ENCODE results near the gene RALGAPA1.

Gene RALGAPA1

GRCh38 chr14:35819591-35820540, 10.8 kb upstream of the RALGAPA1 start:
- no peak for DNase-seq (ENCODE audit: insufficient read length, low spot score)
- FAIRE-seq, result no peak
- no peak for TF ChIP-seq CTCF (IDR thresholded peaks at IDR 0.05; ENCODE audit: insufficient read depth, missing control alignments)

DNA sequence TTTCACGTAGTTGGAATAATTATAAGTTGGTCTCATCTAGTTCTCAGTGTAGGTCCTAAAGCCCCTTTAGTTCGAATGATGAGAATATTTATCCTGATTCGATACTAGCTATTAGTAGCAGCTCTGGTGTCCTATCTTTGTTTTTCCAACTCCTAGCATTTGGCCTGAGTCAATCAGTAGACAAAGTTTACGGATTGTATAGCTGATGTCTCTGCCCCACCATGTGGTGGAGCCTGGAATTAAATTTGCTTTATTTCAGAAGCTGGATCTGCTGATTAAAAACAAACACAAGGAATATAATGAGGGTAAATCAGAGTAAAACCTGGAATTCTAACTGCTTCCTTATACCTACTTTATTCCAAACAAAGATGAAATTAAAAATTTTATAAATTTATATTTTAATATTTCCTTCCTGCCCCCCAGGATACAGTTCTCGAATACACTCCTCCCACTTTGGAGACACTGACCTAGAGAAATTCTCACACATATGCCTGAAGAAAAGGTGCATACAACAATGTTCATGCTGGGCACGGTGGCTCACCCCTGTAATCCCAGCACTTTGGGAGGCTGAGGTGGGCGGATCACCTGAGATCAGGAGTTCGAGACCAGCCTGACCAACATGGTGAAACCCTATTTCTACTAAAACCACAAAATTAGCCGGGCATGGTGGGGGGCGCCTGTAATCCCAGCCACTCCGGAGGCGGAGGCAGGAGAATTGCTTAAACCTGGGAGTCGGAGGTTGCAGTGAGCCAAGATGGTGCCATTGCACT, 9.4 kb upstream of the RALGAPA1 start:
- FAIRE-seq (no peak), DNase-seq (ENCODE audit: insufficient read length, low spot score) (no peak)
- peak; percentile 74 for TF ChIP-seq CTCF (IDR thresholded peaks at IDR 0.05; ENCODE audit: insufficient read depth, missing control alignments)

DNA sequence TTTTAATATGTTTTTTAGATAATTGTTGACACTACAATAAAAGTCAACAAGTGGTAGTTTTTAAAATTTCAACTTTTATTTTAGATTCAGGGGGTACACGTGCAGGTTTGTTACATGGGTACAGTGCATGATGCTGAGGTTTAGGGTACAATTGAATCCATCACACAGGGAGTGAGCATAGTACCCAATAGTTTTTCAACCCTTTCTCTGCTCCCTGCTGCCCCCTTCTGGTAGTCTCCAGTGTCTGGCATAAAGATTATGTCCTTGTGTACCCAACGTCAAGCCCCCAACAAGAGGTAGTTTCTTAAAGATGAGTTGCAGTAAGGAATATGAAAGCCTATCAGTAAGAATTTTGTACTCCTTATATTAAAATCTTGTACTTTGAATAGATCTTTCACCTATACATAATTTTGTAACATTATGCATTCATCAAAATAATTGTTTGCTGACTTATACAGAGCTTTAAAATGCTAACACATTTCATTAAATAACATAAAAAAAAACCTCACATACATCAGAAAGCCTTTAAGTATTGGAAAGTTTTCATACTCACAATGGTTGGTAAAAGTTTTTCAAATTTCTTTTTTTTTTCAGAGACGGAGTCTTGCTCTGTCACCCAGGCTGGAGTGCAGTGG, 5.4 kb upstream of the RALGAPA1 start:
- DNase-seq (ENCODE audit: insufficient read length, low spot score), result peak; percentile 29
- peak; percentile 72 for TF ChIP-seq CTCF (IDR thresholded peaks at IDR 0.05; ENCODE audit: insufficient read depth, missing control alignments)
- no peak for FAIRE-seq

- no peak for TF ChIP-seq CTCF (IDR thresholded peaks at IDR 0.05; ENCODE audit: insufficient read depth, missing control alignments)
- FAIRE-seq (no peak), DNase-seq (ENCODE audit: insufficient read length, low spot score) (no peak)
Observed at GRCh38 chr14:35810963-35811362, 1.9 kb upstream of the RALGAPA1 start.

DNA sequence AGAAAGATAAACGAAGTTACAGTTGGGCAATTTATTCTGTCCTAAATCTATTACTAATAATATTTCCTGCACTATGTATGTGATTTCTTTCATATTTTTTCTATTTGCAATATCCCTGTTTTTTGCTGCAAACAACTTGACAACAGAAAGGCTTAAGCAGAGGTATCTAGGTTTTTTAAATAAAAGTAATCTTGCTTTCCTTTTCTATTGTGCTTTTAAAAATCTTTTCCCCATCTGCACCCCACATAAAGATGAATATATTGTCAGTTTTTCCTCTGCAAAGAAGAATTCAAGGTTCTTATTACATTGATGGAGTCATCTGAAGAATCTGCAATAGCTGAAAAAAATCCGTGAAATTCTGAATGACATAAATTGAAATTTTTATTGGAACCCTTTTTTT, 502 bp upstream of the RALGAPA1 start:
- TF ChIP-seq CTCF (IDR thresholded peaks at IDR 0.05; ENCODE audit: insufficient read depth, missing control alignments), result no peak
- no peak for FAIRE-seq
- DNase-seq (ENCODE audit: insufficient read length, low spot score), result no peak

DNA sequence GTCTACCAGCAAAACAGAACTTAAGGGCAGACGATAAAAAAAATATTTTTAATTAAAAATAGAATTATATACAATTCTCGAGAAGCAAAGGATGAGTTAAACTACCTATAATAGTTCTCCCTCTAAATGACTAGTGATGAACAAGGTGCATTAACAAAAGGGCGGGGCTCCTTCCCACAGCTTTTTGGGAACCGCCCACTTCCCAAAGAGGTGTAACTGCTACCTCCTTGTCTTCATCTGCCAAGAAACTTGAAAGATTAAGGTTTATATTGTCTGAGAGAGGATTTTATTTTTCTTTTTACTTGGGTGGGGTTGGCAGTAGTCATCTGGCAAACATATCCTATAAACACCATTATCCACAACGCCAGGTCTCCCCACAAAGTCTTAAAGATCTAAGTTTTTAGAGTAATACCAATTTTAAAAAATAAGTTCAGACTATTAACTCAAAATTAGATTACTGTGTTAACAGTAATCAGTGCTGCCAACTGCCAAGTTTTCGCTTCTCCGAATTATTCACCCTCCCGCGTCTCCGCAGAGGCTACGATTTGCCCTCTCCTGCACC, 938 bp downstream of the RALGAPA1 start:
- no peak for DNase-seq (ENCODE audit: insufficient read length, low spot score)
- no peak for TF ChIP-seq CTCF (IDR thresholded peaks at IDR 0.05; ENCODE audit: insufficient read depth, missing control alignments)
- FAIRE-seq, result no peak

All from D721Med (cell line).